A549 (cell line): Measurements from ENCODE around the gene PUM1. TPM values are rescaled to one million over a fixed set of nuclear protein-coding genes. Genes with fewer than 3 reads are reported as not detected.

Experiments
- ATAC-seq, 2 experiments: fragments of 200-7000 bp in 1 of 2; fragments of >200 bp in 1 of 2; cut with Nextera tagmentation in 1 of 2; cut with Tn5 transposase in 1 of 2; 3 replicates each; pipeline versions ENCODE4 v1.8.0 to v1.9.1; 2018 to 2020; ENCODE audit warnings: mild to moderate bottlenecking in 1 of 2, moderate library complexity in 1 of 2
- CTCF ChIA-PET: fragments of 300-600 bp; sonication (Branson Sonifier 250); formaldehyde crosslinking; extraction: SDS; loops from one replicate; lab custom pipeline; 2021; ENCODE audit warnings: antibody characterized with exemption, inconsistent platforms; lab: Yijun Ruan, JAX
- POLR2A ChIA-PET: fragments of 350-600 bp; formaldehyde crosslinking; extraction: SDS; loops from one replicate; lab custom pipeline; 2021; ENCODE audit warnings: antibody characterized with exemption, inconsistent platforms; lab: Yijun Ruan, JAX
- DNase-seq, 2 experiments: peaks; one replicate each; pipeline versions ENCODE4 v3.0.0 to v3.0.0-alpha.2; 2011 to 2016; ENCODE audit warnings: low read depth in 1 of 2, low spot score in 1 of 2
- FAIRE-seq: peaks from 2 replicates; lab custom pipeline; 2011; peaks lifted over from hg19 to GRCh38; lab: Jason Lieb, UNC
- H3K27ac ChIP-seq, 2 experiments: fragments of >200 bp; sonication (Bioruptor Twin); formaldehyde crosslinking; 3 replicates each; pipeline ENCODE4 v1.5.1; 2016 to 2017
- H3K4me1 ChIP-seq: fragments of >200 bp; sonication (Bioruptor Twin); formaldehyde crosslinking; 3 replicates; pipeline ENCODE4 v1.6.1; 2016
- H3K4me2 ChIP-seq: fragments of >200 bp; sonication (Bioruptor Twin); formaldehyde crosslinking; 3 replicates; pipeline ENCODE4 v1.6.1; 2016
- H3K4me3 ChIP-seq: fragments of >200 bp; sonication (Bioruptor Twin); formaldehyde crosslinking; 3 replicates; pipeline ENCODE4 v1.5.1; 2016
- H3K9me3 ChIP-seq: fragments of >200 bp; sonication (Bioruptor Twin); formaldehyde crosslinking; 3 replicates; pipeline ENCODE4 v1.6.1; 2016
- CBX2 ChIP-seq: fragments of 200-600 bp; sonication (generic); IDR thresholded peaks from 2 replicates; pipeline ENCODE4 v1.6.1; 2016; ENCODE audit warnings: low read depth, mild to moderate bottlenecking, borderline replicate concordance
- CBX8 ChIP-seq: fragments of 200-600 bp; sonication (generic); IDR thresholded peaks from 2 replicates; pipeline ENCODE4 v1.6.1; 2016
- CTCF ChIP-seq: fragments of >200 bp; sonication (Bioruptor Twin); formaldehyde crosslinking; IDR thresholded peaks from 3 replicates; pipeline ENCODE4 v1.5.1; 2016
- FOSB ChIP-seq: fragments of 250-450 bp; sonication (Bioruptor Pico); IDR thresholded peaks from 2 replicates; pipeline ENCODE4 v1.5.0; 2020; ENCODE audit warnings: mild to moderate bottlenecking, moderate library complexity
- GATA3 ChIP-seq: IDR thresholded peaks from 2 replicates; pipeline ENCODE4 v1.6.1; 2012; ENCODE audit warnings: borderline replicate concordance
- HDAC2 ChIP-seq: fragments of 200-600 bp; sonication (generic); IDR thresholded peaks from 2 replicates; pipeline ENCODE4 v1.6.1; 2016
- HOXA7 ChIP-seq: fragments of 250-450 bp; sonication (Bioruptor Pico); IDR thresholded peaks from 2 replicates; pipeline ENCODE4 v1.5.0; 2020; ENCODE audit warnings: mild to moderate bottlenecking, moderate library complexity
- JUN ChIP-seq, 2 experiments: fragments of >200 bp; sonication (Bioruptor Twin); formaldehyde crosslinking; IDR thresholded peaks; 2 replicates in 1 of 2; 3 replicates in 1 of 2; pipeline ENCODE4 v1.6.1; 2016 to 2017
- MAFK ChIP-seq: fragments of 450-650 bp; IDR thresholded peaks from 2 replicates; pipeline ENCODE4 v1.6.1; 2014; ENCODE audit not compliant: partially characterized antibody
- MAZ ChIP-seq: fragments of 150-350 bp; IDR thresholded peaks from 2 replicates; pipeline ENCODE4 v1.6.1; 2014; ENCODE audit warnings: antibody characterized with exemption, low read depth, low read length, borderline replicate concordance
- MYC ChIP-seq: IDR thresholded peaks from 2 replicates; pipeline ENCODE4 v1.6.1; 2012; ENCODE audit warnings: mild to moderate bottlenecking, inconsistent platforms, low read length, improper control_type of control experiment, borderline replicate concordance
- PHF8 ChIP-seq: fragments of 200-600 bp; sonication (generic); IDR thresholded peaks from 2 replicates; pipeline ENCODE4 v1.6.1; 2016; ENCODE audit warnings: low read depth, mild to moderate bottlenecking, antibody characterized with exemption, moderate library complexity, borderline replicate concordance
- RAD21 ChIP-seq, 2 experiments: fragments of >200 bp in 1 of 2; sonication (Bioruptor Twin) in 1 of 2; formaldehyde crosslinking in 1 of 2; IDR thresholded peaks in 1 of 2; conservative IDR thresholded peaks in 1 of 2; 2 replicates in 1 of 2; 3 replicates in 1 of 2; pipeline ENCODE4 v1.6.1; 2012 to 2018; ENCODE audit warnings: inconsistent platforms in 1 of 2
- REST ChIP-seq: fragments of 200-600 bp; sonication (generic); IDR thresholded peaks from 2 replicates; pipeline ENCODE4 v1.6.1; 2016; ENCODE audit warnings: antibody characterized with exemption, mild to moderate bottlenecking, moderate library complexity
- RFX5 ChIP-seq: fragments of 450-650 bp; IDR thresholded peaks from 2 replicates; pipeline ENCODE4 v1.7.1; 2014; ENCODE audit warnings: antibody characterized with exemption, mild to moderate bottlenecking, moderate library complexity
- SMC3 ChIP-seq: fragments of >200 bp; sonication (Bioruptor Twin); formaldehyde crosslinking; IDR thresholded peaks from 3 replicates; pipeline ENCODE4 v1.6.1; 2018; ENCODE audit warnings: inconsistent platforms
- SREBF2 ChIP-seq: fragments of 450-650 bp; IDR thresholded peaks from 2 replicates; pipeline ENCODE4 v1.6.1; 2014; ENCODE audit warnings: mild to moderate bottlenecking, moderate library complexity
- TP53 ChIP-seq: fragments of 250-450 bp; sonication (Bioruptor Pico); IDR thresholded peaks from 2 replicates; pipeline ENCODE4 v1.5.0; 2021; ENCODE audit warnings: mild to moderate bottlenecking, moderate library complexity
- ZFP36 ChIP-seq: fragments of 450-650 bp; IDR thresholded peaks from 2 replicates; pipeline ENCODE4 v1.6.1; 2014; ENCODE audit warnings: borderline replicate concordance; ENCODE audit not compliant: partially characterized antibody
- ZNF302 ChIP-seq: fragments of 250-450 bp; sonication (Bioruptor Pico); IDR thresholded peaks from 2 replicates; pipeline ENCODE4 v1.9.0; 2021; ENCODE audit warnings: inconsistent platforms, mild to moderate bottlenecking, moderate library complexity
- WGBS: methylation state at CpG from one replicate; pipeline ENCODE4 v1.1.6; 2017; ENCODE audit errors: missing lambda C conversion rate; 5-methylcytosine and 5-hydroxymethylcytosine counted together
- polyA plus RNA-seq, 4 experiments: library from polyadenylated mRNA; depleted of rRNA in 3 of 4; stranded (reverse); fragments of >200 nt; fragmentation: RNase III in 1 of 4; extraction: RNeasy Plus Mini Kit Qiagen cat#74134 plus additional on column Dnase treatment in 1 of 4; gene quantifications; 2 replicates in 3 of 4; 3 replicates in 1 of 4; pipeline ENCODE4 v1.2.3, GENCODE V29; 2011 to 2017
- TF ChIP-seq, protein P1 (sequence below): fragments of >200 bp; sonication (Bioruptor Twin); formaldehyde crosslinking; IDR thresholded peaks from 2 replicates; pipeline ENCODE4 v1.6.1; 2016
- TF ChIP-seq, protein P2 (sequence below): fragments of >200 bp; sonication (Bioruptor Twin); formaldehyde crosslinking; IDR thresholded peaks from 3 replicates; pipeline ENCODE4 v1.6.1; 2016
- TF ChIP-seq, protein P3 (sequence below): IDR thresholded peaks from 2 replicates; pipeline ENCODE4 v1.6.1; 2012; ENCODE audit warnings: low read depth, borderline replicate concordance

Gene PUM1
- polyA plus RNA-seq, 2 of the 4 experiments (the other 2 are of a cell fraction): 30.2 to 55.3 TPM

GRCh38 chr1:30971496-30971895 is 94.0 kb downstream of the PUM1 start:
- Histone ChIP-seq H3K4me2 (no peak overlapping the region), H3K4me3 (no peak overlapping the region), H3K9me3 (no peaks in the 10 kb centered on the region)
- ATAC-seq: no peak
- 82% methylated on average over 2 of the region's 2 CpGs for WGBS
- ChIA-PET CTCF (no interaction called here), POLR2A (no interaction called here)
- DNase-seq: no peak
- no peak for FAIRE-seq
- TF ChIP-seq CBX2: no peak
- TF ChIP-seq RAD21 (conservative IDR thresholded peaks at IDR 0.05 in 1 of 2, IDR thresholded peaks at IDR 0.05 in 1 of 2): no peak
- TF ChIP-seq CBX8: no peak
- TF ChIP-seq SMC3: no peak
- TF ChIP-seq, protein P1, sequence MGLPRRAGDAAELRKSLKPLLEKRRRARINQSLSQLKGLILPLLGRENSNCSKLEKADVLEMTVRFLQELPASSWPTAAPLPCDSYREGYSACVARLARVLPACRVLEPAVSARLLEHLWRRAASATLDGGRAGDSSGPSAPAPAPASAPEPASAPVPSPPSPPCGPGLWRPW: no peak
- no peak for TF ChIP-seq MYC
- no peak for TF ChIP-seq FOSB (CRISPR knock-in tag)
- TF ChIP-seq, all 56 proteins: peak for 0
- peaks cover 54% of the 10 kb centered on the region for H3K4me1 ChIP-seq
- H3K27ac ChIP-seq: no peak overlapping the region

DNA sequence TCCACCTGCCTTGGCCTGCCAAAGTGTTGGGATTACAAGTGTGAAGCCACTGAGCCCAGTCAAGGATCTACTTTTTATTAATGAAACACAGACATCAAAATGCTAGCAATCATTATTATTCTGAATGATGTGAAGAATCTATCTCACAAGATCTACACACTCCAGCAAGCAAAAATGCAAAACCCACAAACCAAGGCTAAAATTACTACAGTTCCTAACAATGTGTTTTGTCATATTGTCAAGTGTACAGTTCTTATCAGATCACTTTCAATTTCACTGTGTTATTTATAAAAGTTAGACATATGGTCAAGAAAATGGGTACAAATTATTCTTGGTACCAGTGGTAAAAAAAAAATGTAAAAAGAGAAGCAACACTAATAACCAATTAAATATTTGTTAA is 95.6 kb downstream of the PUM1 start:
- no peak for DNase-seq
- no peak for ATAC-seq
- H3K4me1 ChIP-seq: peaks cover 42% of the 10 kb centered on the region
- H3K27ac ChIP-seq: no peak overlapping the region
- H3K4me2 ChIP-seq: no peak overlapping the region
- TF ChIP-seq MAZ (no peak), CBX2 (no peak), TP53 (CRISPR knock-in tag) (no peak), RFX5 (no peak), JUN (IDR thresholded peaks at IDR 0.05) (no peak), CTCF (no peak), REST (no peak), ZNF302 (CRISPR knock-in tag) (no peak), SMC3 (no peak), HDAC2 (no peak), FOSB (CRISPR knock-in tag) (no peak), GATA3 (no peak), ZFP36 (no peak), PHF8 (no peak), SREBF2 (no peak), HOXA7 (CRISPR knock-in tag) (no peak), MAFK (no peak)
- TF ChIP-seq, protein P2, sequence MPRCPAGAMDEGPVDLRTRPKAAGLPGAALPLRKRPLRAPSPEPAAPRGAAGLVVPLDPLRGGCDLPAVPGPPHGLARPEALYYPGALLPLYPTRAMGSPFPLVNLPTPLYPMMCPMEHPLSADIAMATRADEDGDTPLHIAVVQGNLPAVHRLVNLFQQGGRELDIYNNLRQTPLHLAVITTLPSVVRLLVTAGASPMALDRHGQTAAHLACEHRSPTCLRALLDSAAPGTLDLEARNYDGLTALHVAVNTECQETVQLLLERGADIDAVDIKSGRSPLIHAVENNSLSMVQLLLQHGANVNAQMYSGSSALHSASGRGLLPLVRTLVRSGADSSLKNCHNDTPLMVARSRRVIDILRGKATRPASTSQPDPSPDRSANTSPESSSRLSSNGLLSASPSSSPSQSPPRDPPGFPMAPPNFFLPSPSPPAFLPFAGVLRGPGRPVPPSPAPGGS: no peak
- TF ChIP-seq, protein P3, sequence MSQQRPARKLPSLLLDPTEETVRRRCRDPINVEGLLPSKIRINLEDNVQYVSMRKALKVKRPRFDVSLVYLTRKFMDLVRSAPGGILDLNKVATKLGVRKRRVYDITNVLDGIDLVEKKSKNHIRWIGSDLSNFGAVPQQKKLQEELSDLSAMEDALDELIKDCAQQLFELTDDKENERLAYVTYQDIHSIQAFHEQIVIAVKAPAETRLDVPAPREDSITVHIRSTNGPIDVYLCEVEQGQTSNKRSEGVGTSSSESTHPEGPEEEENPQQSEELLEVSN: no peak
- no peak for FAIRE-seq
- CTCF ChIA-PET: interaction anchor here (1.1 kb wide), 1 partner anchor 14 kb away, joined by 3 read pairs; no protein-coding TSS in a partner anchor
- no peaks in the 10 kb centered on the region for H3K9me3 ChIP-seq
- no peak overlapping the region for H3K4me3 ChIP-seq
- POLR2A ChIA-PET: no interaction called here
